MCF 10A (cell line): Measurements from ENCODE around the gene TMTC4. TPM values are rescaled to one million over a fixed set of nuclear protein-coding genes. Genes with fewer than 3 reads are reported as not detected.

Source experiments
- BruUV-seq: library from RNA; stranded (reverse); fragments of 400-500 nt; replicated peaks from 2 replicates; lab custom pipeline; 2021; lab: Mats Ljungman, UMichigan
- CTCF ChIA-PET: fragments of 300-600 bp; sonication (Branson Sonifier 250); formaldehyde crosslinking; extraction: SDS; loops from one replicate; lab custom pipeline; 2021; ENCODE audit warnings: antibody characterized with exemption, inconsistent platforms; lab: Yijun Ruan, JAX
- POLR2A ChIA-PET: fragments of 300-600, 350-650 bp; sonication (Branson Sonifier 250); formaldehyde crosslinking; extraction: SDS; loops from one replicate; lab custom pipeline; 2020; ENCODE audit warnings: antibody characterized with exemption, inconsistent platforms; lab: Yijun Ruan, JAX
- DNase-seq: peaks from one replicate; pipeline ENCODE4 v3.0.0-alpha.2; 2018; ENCODE audit not compliant: unreplicated experiment
- H3K27ac Mint-ChIP-seq: one replicate; pipeline ENCODE4 v1.8.0; 2022; ENCODE audit warnings: mild to moderate bottlenecking, low read depth, mixed read lengths; ENCODE audit not compliant: unreplicated experiment
- H3K27me3 Mint-ChIP-seq: one replicate; pipeline ENCODE4 v1.8.0; 2022; ENCODE audit warnings: mixed read lengths; ENCODE audit not compliant: insufficient read depth, unreplicated experiment
- H3K36me3 Mint-ChIP-seq: one replicate; pipeline ENCODE4 v1.8.0; 2022; ENCODE audit warnings: mild to moderate bottlenecking, moderate library complexity, mixed read lengths; ENCODE audit not compliant: insufficient read depth, unreplicated experiment
- H3K4me1 Mint-ChIP-seq: one replicate; pipeline ENCODE4 v1.8.0; 2022; ENCODE audit warnings: mixed read lengths; ENCODE audit not compliant: insufficient read depth, unreplicated experiment
- H3K4me3 Mint-ChIP-seq: one replicate; pipeline ENCODE4 v1.8.0; 2022; ENCODE audit warnings: mild to moderate bottlenecking, moderate library complexity, mixed read lengths; ENCODE audit not compliant: unreplicated experiment
- H3K9me3 Mint-ChIP-seq: one replicate; pipeline ENCODE4 v1.8.0; 2022; ENCODE audit warnings: mixed read lengths; ENCODE audit not compliant: unreplicated experiment
- intact Hi-C: fragments of 100-400 bp; cut with micrococcal nuclease; formaldehyde crosslinking; loops from 2 replicates; pipeline ENCODE4 v1.14.1; 2022
- total RNA-seq: library from RNA; stranded (reverse); gene quantifications from 2 replicates; pipeline ENCODE4 v1.2.3, GENCODE V29; 2022
- TF ChIP-seq, protein P1 (sequence below): fragments of 200-600 bp; IDR thresholded peaks from one replicate; pipeline ENCODE4 v1.8.0; 2022; ENCODE audit warnings: antibody characterized with exemption, mild to moderate bottlenecking; ENCODE audit not compliant: unreplicated experiment

TMTC4 gene
- total RNA-seq, 1 experiment from 2014 or later = 10.8 TPM

GRCh38 chr13:100633461-100633860, 41.1 kb downstream of the TMTC4 start:
- DNase-seq = peak; percentile 57
- intact Hi-C loops = no loop called here

DNA sequence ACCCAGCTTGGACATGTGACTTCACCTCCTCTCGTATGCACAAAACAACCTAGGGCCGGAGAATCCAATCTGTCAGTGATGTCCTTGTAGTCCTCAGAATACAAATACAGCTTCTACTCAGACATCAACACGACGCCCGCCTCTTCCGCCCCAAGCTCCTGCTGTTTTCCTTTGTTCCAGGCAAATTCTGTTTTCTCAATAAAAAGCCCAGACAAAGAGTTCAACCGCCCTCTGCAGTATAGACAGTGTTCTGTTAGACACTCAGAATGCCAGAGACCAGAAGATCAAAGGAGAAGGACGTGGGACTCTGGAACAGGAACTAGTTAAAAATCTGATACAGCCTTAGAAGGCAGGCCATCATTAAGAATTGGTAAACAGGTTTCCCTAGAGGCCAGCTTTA, 44.0 kb downstream of the TMTC4 start:
- TF ChIP-seq, protein P1, sequence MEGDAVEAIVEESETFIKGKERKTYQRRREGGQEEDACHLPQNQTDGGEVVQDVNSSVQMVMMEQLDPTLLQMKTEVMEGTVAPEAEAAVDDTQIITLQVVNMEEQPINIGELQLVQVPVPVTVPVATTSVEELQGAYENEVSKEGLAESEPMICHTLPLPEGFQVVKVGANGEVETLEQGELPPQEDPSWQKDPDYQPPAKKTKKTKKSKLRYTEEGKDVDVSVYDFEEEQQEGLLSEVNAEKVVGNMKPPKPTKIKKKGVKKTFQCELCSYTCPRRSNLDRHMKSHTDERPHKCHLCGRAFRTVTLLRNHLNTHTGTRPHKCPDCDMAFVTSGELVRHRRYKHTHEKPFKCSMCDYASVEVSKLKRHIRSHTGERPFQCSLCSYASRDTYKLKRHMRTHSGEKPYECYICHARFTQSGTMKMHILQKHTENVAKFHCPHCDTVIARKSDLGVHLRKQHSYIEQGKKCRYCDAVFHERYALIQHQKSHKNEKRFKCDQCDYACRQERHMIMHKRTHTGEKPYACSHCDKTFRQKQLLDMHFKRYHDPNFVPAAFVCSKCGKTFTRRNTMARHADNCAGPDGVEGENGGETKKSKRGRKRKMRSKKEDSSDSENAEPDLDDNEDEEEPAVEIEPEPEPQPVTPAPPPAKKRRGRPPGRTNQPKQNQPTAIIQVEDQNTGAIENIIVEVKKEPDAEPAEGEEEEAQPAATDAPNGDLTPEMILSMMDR = no peak
- no peak for DNase-seq
- ChIA-PET POLR2A (no interaction called here), CTCF (interaction anchor here (0.6 to 1.1 kb wide), 2 partner anchors 41 to 1596 kb away, joined by 3 to 4 read pairs; no protein-coding TSS in a partner anchor)
- no peak overlapping the region for H3K4me3 Mint-ChIP-seq
- BruUV-seq = no TSS peak
- intact Hi-C loops = no loop called here
- no peaks in the 10 kb centered on the region for H3K4me1 Mint-ChIP-seq
- no peaks in the 10 kb centered on the region for H3K9me3 Mint-ChIP-seq
- H3K27ac Mint-ChIP-seq = no peak overlapping the region
- H3K27me3 Mint-ChIP-seq = no peaks in the 10 kb centered on the region
- H3K36me3 Mint-ChIP-seq = peaks cover 61% of the 10 kb centered on the region

More at GRCh38 chr13:100633461-100633860, 41.1 kb downstream of the TMTC4 start:
- ChIA-PET POLR2A (no interaction called here), CTCF (interaction anchor here (1.4 kb wide), 1 partner anchor 61 kb away, joined by 3 read pairs; no protein-coding TSS in a partner anchor)
- Mint-ChIP-seq H3K9me3 (no peaks in the 10 kb centered on the region), H3K27ac (peak overlapping the region; percentile 23), H3K4me3 (no peak overlapping the region), H3K4me1 (no peaks in the 10 kb centered on the region), H3K27me3 (no peaks in the 10 kb centered on the region), H3K36me3 (peaks cover 61% of the 10 kb centered on the region)
- BruUV-seq = no TSS peak
- TF ChIP-seq, protein P1 = no peak

DNA sequence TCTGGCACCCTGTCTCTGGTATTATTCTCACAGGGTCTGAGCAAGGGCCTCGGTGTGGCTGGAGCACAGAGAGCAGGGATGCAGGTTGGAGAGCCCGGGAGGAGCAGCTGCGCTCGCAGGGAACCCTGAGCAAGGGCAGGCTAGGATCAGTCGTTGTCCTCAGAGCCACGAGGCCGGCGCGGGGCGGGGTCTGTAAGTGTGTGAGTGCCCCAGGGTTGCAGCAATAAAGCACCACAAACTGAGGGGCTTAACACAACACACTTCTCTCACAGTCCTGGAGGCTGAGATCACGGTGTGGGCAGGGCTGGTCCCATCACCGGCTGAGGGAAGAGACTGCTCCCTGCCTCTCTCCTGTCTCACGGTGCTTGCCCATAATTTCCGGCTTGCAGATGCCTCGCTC, 47.5 kb downstream of the TMTC4 start:
- Mint-ChIP-seq H3K27me3 (no peaks in the 10 kb centered on the region), H3K27ac (no peak overlapping the region), H3K9me3 (no peaks in the 10 kb centered on the region), H3K4me3 (no peak overlapping the region), H3K36me3 (peaks cover 58% of the 10 kb centered on the region), H3K4me1 (no peaks in the 10 kb centered on the region)
- ChIA-PET POLR2A (no interaction called here), CTCF (interaction anchor here (0.6 kb wide), 1 partner anchor 1022 kb away, joined by 4 read pairs; no protein-coding TSS in a partner anchor)
- TF ChIP-seq, protein P1 = no peak
- BruUV-seq = no TSS peak
- no peak for DNase-seq
- intact Hi-C loops = no loop called here

DNA sequence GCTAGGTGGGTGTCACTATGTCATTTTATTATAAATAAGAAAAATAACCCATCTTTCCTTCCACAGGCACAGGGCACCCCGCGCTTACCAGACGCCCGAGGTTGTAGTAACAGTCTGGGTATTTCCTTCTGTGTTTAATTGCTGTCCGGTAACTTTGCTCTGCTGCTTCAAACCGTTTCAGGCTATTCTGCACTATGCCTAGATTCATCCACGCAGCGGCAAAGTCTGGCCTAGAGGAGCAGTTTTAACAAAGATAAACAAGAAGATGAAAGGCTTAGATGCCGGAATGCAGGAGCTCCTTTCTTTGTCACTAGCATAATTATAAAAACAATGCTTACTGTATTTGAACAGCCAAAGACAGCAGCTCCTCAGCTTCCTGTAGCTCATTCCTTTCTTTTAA, 49.1 kb downstream of the TMTC4 start:
- POLR2A ChIA-PET = no interaction called here
- CTCF ChIA-PET = interaction anchor here (0.6 to 3.0 kb wide), 4 partner anchors 27 to 1914 kb away, joined by 3 to 12 read pairs (median 4); no protein-coding TSS in a partner anchor
- no peaks in the 10 kb centered on the region for H3K4me1 Mint-ChIP-seq
- no peak overlapping the region for H3K4me3 Mint-ChIP-seq
- H3K9me3 Mint-ChIP-seq = no peaks in the 10 kb centered on the region
- no peak overlapping the region for H3K27ac Mint-ChIP-seq
- H3K27me3 Mint-ChIP-seq = no peaks in the 10 kb centered on the region
- DNase-seq = no peak
- H3K36me3 Mint-ChIP-seq = peaks cover 64% of the 10 kb centered on the region
- TF ChIP-seq, protein P1 = no peak
- BruUV-seq = no TSS peak
- intact Hi-C loops = no loop called here
